Thymus (tissue), 11 donors: Measurements from ENCODE around the gene NEO1. TPM values are rescaled to one million over a fixed set of nuclear protein-coding genes. Genes with fewer than 3 reads are reported as not detected.

Experiments
- DNase-seq, 9 donors: peaks; one replicate each; pipeline ENCODE4 v3.0.0-alpha.2; 2013; ENCODE audit warnings: low spot score in 9 of 9, low read depth in 6 of 9, missing footprints in 1 of 9
- H3K27ac ChIP-seq, 2 donors: one replicate each; pipeline ENCODE4 v1.5.1; 2013; ENCODE audit warnings: control low read depth in 1 of 2, low read depth in 1 of 2, low read length in 1 of 2, mild to moderate bottlenecking in 1 of 2, moderate library complexity in 1 of 2
- H3K27me3 ChIP-seq, 2 donors: one replicate each; pipeline ENCODE4 v1.5.1; 2013; ENCODE audit warnings: low read length in 1 of 2; ENCODE audit not compliant: control insufficient read depth in 2 of 2, insufficient read depth in 1 of 2
- H3K36me3 ChIP-seq, 2 donors: one replicate each; pipeline ENCODE4 v1.5.1; 2013; ENCODE audit warnings: low read length in 1 of 2, mild to moderate bottlenecking in 1 of 2, moderate library complexity in 1 of 2; ENCODE audit not compliant: control insufficient read depth in 2 of 2, insufficient read depth in 2 of 2
- H3K4me1 ChIP-seq, 2 donors: one replicate each; pipeline ENCODE4 v1.5.1; 2013; ENCODE audit warnings: low read length in 2 of 2; ENCODE audit not compliant: control insufficient read depth in 2 of 2, insufficient read depth in 2 of 2
- H3K4me3 ChIP-seq, 2 donors: one replicate each; pipeline ENCODE4 v1.5.1; 2013; ENCODE audit warnings: low read length in 2 of 2, control low read depth in 1 of 2, mild to moderate bottlenecking in 1 of 2
- H3K9me3 ChIP-seq, 2 donors: one replicate each; pipeline ENCODE4 v1.5.1; 2013; ENCODE audit warnings: low read length in 1 of 2, mild to moderate bottlenecking in 1 of 2; ENCODE audit not compliant: control insufficient read depth in 2 of 2, insufficient read depth in 1 of 2
- WGBS: extraction: QIAGEN DNeasy Blood & Tissue Kit; methylation state at CpG from one replicate; pipeline ENCODE4 v1.1.7; 2013; 5-methylcytosine and 5-hydroxymethylcytosine counted together
- polyA plus RNA-seq: library from polyadenylated mRNA; stranded (reverse); fragments of 200-250 nt; gene quantifications from one replicate; pipeline ENCODE4 v1.2.3, GENCODE V29; 2013
- total RNA-seq: library from RNA; stranded (reverse); fragments of 120-200 nt; gene quantifications from one replicate; pipeline ENCODE4 v1.2.4, GENCODE V29; 2013
- donor health status: healthy.

NEO1 gene
- total and polyA plus RNA-seq, 2 donors, result 4.4 to 6.1 TPM

DNA sequence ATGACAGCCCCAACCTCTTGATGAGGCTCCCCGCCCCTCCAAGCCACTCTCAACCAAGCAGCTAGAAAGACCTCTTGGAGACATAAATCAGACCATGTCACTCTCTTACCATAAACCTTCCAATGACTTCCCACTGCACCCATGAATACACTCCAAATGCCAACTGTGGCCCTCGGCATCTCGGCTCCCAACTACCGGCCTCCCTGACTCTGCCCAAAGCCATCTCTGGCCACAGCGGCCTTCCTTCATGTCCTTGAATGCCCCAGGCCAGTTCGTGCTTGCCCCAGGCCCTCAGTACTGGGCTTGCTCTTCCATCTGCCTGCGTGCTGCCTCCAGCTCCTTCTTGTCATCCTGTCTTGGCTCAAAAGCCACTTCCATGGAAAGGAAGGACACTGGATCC lies 284.5 kb downstream of the NEO1 start:
- no peak for DNase-seq
- no peak overlapping the region for H3K27ac ChIP-seq
- no peaks in the 10 kb centered on the region for H3K4me1 ChIP-seq
- WGBS, result 87% methylated on average over 7 of the region's 7 CpGs
- H3K27me3 ChIP-seq, result no peaks in the 10 kb centered on the region
- H3K9me3 ChIP-seq, result no peaks in the 10 kb centered on the region
- H3K4me3 ChIP-seq, result no peak overlapping the region
- H3K36me3 ChIP-seq, result no peaks in the 10 kb centered on the region

DNA sequence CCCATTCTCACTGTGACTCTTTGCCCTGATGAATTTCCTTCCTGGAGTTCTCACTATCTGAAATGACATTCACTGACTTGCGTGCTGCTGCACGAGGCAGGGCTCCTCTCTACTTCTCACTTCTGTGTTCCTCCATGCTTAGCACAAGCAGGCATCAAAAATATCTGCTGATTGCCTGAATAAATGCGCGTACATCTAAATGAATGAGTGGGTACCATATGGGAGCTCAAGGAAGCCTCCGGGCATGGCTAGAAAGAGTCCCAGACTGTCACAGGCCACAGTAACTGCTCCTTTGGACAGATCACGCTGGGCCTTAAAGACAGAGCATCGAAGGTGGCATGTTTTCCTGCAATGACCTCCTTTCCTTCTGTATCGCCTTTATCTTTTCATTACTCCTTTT lies 284.9 kb downstream of the NEO1 start:
- Histone ChIP-seq H3K4me1 (no peaks in the 10 kb centered on the region), H3K4me3 (no peak overlapping the region), H3K27me3 (no peaks in the 10 kb centered on the region), H3K9me3 (no peaks in the 10 kb centered on the region), H3K36me3 (no peaks in the 10 kb centered on the region), H3K27ac (no peak overlapping the region)
- no peak for DNase-seq
- 85% methylated on average over 8 of the region's 8 CpGs for WGBS

DNA sequence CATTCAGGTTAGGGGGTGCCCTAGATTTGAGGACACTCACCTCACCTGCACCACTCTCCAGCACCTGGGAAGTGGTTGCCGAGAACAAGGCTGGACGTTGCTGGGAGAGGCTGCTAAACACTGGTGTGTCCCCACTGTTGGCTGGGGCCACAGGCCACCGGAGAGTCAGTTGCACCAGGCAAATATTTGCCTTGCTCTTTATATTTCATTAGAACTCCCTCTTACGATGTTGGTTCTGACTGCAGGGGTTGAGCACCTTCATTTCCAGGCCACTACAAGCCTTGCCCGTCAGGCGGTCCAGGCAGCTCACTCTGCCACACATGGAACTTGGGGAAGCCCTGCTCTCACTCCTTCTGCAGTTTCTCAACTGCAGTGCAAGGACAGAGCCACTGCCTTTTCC lies 285.8 kb downstream of the NEO1 start:
- no peak overlapping the region for H3K27ac ChIP-seq
- no peaks in the 10 kb centered on the region for H3K9me3 ChIP-seq
- no peaks in the 10 kb centered on the region for H3K4me1 ChIP-seq
- 83% methylated on average over 6 of the region's 6 CpGs for WGBS
- DNase-seq, result no peak
- H3K36me3 ChIP-seq, result no peaks in the 10 kb centered on the region
- no peaks in the 10 kb centered on the region for H3K27me3 ChIP-seq
- no peak overlapping the region for H3K4me3 ChIP-seq

DNA sequence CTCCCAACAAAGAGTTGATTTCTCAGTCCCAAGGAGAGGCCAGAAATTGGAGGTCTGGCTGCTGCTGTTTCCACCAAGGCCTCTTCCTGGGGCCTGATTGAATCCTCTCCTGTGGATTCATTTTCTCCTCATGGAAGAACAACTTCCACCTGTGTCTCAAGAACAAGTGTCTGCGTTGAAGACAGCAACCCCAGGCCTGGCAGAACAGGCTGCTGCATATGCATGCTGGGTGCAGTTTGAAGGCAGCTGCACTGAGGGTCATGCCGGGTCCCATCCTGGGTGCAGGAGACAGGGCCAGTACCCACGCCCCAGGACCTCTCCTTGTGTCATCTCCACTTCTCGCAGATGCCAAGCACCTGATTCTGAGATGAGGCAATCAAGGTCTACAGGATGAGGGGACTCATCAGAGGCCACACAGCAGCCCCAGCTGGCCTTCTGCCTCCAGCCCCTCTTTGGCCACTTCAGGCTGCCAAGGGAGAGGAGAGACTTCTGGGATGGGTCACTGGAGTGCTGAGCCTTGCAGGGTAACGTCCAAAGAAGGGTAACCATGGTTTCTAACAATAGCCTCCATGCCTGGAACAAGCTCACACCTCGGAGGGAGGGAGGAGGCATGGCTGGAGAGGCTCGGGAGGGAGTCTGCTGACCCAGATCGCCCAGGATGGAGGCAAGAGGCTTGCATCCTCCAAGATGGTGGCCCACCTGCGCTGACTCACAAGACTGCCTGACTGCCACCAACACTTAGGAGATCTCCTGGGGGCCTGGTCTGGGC lies 286.5 kb downstream of the NEO1 start:
- no peaks in the 10 kb centered on the region for H3K4me1 ChIP-seq
- H3K9me3 ChIP-seq, result no peaks in the 10 kb centered on the region
- H3K36me3 ChIP-seq, result no peaks in the 10 kb centered on the region
- H3K27me3 ChIP-seq, result no peaks in the 10 kb centered on the region
- no peak for DNase-seq
- H3K4me3 ChIP-seq, result no peak overlapping the region
- H3K27ac ChIP-seq, result no peak overlapping the region
- WGBS, result 88% methylated on average over 9 of the region's 9 CpGs

DNA sequence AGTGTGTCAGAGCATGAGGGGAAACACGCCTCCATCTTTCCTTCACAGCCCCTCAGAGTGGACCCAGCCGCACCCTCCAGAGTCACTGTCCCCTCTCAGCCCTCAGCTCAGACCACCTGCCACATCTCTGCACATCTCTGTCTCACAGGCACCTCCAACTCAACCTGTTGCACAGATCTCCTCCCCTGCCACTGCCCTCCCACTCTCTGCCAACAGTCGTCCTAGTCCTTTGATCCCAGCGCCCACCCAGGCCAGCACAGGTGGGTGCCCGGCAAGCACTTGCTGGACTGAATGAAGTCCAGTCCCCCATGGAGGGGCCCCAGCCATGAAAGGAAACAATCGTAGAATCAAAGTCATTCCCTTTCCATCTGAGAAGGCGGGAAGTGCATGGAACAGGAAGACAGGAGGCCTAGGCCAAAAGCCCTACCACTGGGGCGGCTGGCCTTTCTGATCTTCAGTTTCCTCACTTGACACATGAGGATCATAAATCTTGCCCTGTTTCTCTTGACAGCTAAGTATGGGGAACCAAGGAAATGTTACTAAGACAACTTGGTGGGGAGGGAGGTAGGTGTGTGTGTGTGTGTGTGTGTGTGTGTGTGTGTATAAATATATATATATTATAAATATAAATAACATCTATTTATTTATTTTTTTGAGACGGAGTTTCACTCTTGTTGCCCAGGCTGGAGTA lies 288.4 kb downstream of the NEO1 start:
- Histone ChIP-seq H3K36me3 (no peaks in the 10 kb centered on the region), H3K9me3 (no peaks in the 10 kb centered on the region), H3K27me3 (no peaks in the 10 kb centered on the region), H3K4me1 (no peaks in the 10 kb centered on the region), H3K4me3 (no peak overlapping the region), H3K27ac (no peak overlapping the region)
- 84% methylated on average over 9 of the region's 9 CpGs for WGBS
- DNase-seq, result no peak

DNA sequence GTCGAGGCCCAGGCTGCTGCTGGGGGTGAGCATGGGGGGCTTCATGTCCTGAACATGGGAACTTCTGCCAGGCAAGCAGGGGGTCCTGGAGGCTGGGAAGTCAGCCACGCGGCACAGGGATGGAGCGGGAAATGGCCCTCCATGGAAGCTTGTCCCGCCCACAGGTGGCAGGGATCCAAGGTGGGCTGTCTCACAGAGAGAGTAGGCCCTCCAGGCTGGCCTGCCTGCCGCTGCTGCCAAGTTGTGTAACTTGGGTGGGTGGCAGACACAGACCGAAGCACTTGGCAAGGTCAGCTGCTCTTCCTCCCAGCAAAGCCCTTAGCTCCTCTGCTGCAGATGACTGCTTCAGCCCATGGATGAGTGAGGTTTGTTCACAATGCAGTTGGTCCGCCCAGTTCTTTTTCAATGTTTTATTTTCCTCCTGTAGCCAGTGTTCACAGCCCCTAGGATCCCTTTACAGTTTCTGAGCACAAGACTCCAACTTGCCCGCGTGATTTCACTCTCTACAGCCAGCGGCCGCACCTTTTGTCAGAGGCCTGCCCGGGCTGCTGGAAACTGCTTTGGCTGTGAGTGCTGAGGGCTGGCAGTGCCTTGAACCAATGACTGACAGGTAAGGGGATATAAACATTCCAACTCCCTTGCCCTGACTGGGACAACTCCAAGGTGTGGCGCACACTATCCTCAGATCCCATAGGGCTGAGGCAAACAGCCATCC lies 289.8 kb downstream of the NEO1 start:
- WGBS, result 93% methylated on average over 14 of the region's 14 CpGs
- no peaks in the 10 kb centered on the region for H3K4me1 ChIP-seq
- H3K4me3 ChIP-seq, result no peak overlapping the region
- H3K9me3 ChIP-seq, result no peaks in the 10 kb centered on the region
- no peaks in the 10 kb centered on the region for H3K36me3 ChIP-seq
- DNase-seq, result no peak
- no peak overlapping the region for H3K27ac ChIP-seq
- no peaks in the 10 kb centered on the region for H3K27me3 ChIP-seq

DNA sequence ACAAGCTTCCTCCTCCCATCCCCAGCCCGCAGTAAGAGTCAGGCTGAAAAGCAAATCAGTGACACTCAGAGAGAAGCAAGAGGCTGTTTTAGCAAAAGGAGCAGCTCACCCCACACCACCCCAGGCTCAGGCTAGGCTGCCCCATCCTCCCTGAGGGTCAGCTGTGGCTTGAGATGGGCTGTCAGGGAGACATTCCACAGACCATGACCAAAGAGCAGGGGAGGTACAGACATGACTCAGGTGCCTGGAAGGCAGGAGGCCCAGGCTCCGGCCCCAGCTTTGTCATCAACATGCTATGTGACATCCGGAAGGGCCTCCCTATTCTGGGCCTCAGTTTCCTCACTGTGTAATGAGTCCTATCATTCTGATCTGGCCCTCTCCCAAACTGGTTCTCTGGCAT lies 291.8 kb downstream of the NEO1 start:
- Histone ChIP-seq H3K27me3 (no peaks in the 10 kb centered on the region), H3K27ac (no peak overlapping the region), H3K36me3 (no peaks in the 10 kb centered on the region), H3K4me3 (no peak overlapping the region), H3K9me3 (no peaks in the 10 kb centered on the region), H3K4me1 (no peaks in the 10 kb centered on the region)
- 92% methylated on average over 3 of the region's 3 CpGs for WGBS
- DNase-seq, result no peak

DNA sequence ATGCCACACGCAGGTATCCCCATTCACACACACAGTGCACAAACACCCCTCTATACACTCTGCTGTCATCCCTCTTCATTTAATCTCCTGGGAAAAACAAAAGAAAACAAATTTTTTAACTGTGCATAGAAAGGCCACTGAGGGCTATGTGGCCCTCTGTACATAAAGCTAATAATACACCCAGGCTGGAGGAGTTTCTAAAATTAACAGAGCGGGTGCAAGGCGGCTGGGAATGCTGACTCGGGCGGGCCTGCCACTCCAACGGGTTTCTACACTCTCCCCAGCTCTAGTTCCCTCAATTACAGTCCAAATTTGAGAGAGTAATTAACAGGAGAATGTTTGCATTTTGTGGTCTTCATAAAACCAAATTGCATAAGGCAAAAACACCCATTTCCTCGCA lies 293.4 kb downstream of the NEO1 start:
- Histone ChIP-seq H3K27me3 (no peaks in the 10 kb centered on the region), H3K4me3 (no peak overlapping the region), H3K27ac (no peak overlapping the region), H3K9me3 (no peaks in the 10 kb centered on the region), H3K36me3 (no peaks in the 10 kb centered on the region), H3K4me1 (no peaks in the 10 kb centered on the region)
- DNase-seq, result no peak
- 90% methylated on average over 7 of the region's 7 CpGs for WGBS

DNA sequence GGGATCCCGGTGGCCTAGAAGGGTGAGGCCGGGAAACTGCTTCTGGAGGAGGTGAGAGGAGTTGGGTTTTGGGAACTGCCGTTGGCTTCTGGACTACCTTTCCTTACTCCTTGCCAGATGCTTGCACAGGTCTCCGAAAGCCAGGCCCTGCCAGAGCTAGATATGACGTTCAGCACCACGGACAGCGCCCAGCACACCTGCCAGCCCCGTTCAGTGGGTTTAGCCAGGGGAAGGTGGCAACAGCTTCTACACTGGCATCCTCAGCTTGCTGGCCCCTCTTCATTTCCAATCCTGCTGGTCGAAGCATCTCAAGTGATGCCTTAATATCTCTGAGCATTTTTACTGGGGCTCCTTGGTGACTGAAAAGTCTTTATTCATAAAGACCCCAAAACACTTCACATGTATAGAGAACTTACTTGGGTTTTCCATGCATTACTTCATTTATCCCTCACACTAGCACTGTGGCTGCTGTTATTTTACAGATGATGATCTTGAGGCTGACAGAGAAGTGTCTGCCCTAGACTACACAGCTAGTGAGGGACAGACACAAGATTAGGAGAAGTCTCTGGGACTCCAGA lies 294.6 kb downstream of the NEO1 start:
- 27% methylated on average over 9 of the region's 9 CpGs for WGBS
- Histone ChIP-seq H3K36me3 (no peaks in the 10 kb centered on the region), H3K4me3 (no peak overlapping the region), H3K9me3 (no peaks in the 10 kb centered on the region), H3K4me1 (no peaks in the 10 kb centered on the region), H3K27me3 (no peaks in the 10 kb centered on the region), H3K27ac (no peak overlapping the region)
- DNase-seq, result peak; percentile 30 to 77 (median 60)
